Stimulated activated CD4-positive, alpha-beta T cell treated with anti-CD3 and anti-CD28 coated beads, Interleukin-1b, Interleukin-23, amount 100 ng/mL, for 48 hours (primary cell): ENCODE results near the gene USP7.

Source experiments
- DNase-seq: peaks from one replicate; pipeline ENCODE4 v3.0.0-alpha.2; 2020

USP7 gene

DNA sequence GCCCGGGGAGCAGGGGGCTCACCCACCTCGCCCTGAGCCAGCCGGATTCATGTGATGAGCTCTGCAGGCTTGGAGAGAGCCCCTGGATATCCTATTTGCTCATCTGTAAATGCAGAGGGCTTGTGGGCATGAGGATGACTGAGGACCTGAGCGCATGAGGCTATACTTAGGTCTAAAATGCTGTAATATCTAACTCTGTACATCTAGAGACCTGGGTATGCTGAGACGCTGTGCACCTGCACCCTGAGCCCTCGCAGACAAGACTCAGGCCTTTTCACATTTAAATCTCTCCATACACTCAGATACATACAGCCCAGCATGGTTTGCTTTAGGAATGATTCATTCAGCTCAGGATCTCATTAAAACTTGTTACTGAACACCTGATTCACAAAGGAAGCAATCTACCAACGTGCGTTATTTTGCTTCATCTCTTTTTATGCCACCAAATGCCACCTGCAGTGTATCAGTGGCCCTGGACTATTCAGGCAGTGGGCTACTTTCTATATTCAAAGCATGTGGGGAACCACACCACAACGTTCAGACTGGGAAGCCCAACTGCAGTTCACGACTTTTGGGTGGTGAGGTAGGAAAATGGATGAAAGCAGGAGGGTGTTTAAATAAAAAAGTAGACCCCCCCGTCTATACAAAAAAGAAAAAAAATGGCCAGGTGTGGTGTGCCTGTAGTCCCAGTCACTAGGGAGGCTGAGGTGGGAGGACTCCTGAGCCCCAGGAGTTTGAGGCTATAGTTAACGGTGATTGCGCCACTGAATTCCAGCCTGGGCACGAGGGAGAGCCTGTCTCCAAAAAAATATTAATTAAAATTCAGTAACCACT, 12.0 kb downstream of the USP7 start:
- DNase-seq, result no peak

DNA sequence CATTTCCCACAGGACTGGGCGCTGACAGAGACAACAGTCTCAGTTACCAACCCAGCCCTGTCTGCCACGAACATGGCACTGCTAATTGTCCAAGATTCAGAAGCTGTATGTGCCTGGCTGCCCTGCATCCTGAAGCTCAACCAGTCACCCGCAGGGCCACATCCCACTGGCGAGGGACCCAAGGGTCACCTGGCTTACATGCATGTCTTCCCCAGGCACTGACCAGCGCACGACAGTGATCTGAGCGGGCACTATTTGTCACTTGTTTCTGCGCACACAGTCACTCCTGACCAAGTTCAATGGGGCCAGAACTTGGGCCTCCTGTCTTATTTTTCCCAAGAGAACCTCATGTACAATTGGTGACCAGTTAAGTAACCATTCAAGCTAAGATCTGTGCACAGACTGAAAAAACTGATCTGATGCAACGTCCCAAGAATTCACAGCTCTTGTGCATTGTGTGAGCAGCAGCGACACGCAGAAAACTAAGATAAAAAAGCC, 13.1 kb downstream of the USP7 start:
- no peak for DNase-seq

DNA sequence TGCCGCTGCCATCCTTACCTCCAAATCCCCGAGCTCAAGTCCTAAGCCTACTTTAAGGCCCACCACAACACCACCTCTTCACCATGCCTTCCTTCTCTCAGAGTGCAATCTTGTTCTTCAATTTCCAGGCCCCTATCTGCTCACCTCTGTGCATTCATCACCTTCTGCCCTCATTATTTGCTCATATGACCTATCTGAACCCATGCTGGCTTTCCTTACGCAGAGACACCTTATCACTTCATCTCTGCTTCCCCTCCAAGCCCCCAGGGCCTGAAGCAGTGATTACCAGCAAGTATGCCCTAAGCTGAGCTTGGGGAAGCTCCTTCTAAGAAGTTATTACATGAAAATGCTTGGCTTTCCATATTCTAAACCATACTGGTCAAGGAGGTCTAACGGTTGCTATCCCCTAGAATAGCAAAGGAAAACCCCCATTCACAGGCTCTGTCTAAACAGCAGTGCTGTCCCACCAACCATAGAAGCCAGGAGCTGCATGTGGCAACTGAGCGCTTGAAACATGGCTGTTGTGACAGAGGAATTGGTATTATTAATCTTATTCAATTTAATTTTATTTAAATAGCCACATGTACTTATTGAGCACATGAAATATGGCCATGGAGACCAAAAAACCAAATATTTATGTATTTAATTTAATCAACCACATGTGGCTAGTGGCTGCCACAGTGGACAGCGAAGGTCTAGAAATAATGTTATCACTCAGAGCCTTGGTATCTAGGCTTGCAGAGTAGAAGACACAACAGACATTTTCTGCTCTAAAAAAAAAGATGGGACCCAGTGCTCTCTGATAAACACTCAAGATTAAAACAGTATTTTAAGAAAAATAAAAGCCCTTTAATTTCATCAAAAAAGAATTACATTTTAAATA, 13.9 kb downstream of the USP7 start:
- DNase-seq, result no peak

DNA sequence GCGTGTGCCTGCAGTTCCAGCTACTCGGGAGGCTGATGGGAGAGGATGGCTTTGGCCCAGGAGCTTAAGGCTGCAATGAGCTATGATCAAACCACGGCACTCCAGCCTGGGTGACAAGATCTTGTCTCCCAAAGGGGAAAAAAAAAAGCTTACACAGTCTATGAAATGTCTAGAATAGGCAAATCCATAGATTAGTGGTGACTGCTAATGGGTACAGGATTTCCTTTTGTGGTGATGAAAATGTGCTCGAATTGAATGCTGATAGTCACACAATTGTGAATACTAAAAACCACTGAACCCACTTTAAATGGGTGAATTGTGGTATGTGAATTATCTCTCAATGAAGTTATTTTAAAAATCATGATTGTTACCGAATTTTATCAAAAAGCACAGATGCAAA, 14.9 kb downstream of the USP7 start:
- no peak for DNase-seq

DNA sequence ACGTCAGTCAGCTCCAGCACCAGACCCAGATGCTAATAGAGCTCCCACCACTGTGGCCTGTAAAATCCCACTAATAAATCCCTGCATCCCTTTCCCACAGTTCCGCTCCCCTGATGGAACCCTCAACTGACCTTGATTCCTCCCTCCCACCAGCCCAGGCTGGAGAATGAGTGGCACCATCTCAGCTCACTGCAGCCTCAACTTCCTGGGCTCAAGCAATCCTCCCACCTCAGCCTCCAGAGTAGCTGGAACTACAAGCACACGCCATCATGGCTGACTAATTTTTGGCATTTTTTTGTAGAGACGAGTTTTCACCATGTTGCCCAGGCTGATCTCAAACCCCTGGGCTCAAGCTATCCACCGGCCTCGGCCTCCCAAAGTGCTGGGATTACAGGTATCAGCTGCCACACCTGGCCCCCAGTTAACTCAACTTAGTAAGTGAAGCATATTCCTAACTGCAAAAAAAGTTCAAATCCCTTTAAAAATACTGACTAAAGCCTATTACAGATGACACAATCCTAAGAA, 15.6 kb downstream of the USP7 start:
- no peak for DNase-seq

DNA sequence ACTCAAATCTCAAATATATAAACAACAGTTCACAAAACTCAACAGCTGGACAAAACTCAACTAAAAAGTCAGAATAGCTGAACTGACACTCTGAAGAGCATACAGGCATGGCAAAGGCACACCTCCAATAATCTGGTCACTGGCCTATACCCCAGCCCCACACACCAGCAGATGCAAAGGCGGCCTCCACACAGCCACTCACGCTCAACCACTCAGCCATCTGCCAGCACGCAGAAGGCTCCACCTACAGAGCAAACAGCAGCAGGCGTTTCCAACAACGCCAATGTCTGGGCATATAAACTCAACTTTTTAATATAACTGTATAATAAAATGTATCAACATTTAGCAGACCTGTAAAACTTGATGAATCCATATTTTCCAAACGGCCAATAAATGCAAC, 17.2 kb downstream of the USP7 start:
- no peak for DNase-seq

DNA sequence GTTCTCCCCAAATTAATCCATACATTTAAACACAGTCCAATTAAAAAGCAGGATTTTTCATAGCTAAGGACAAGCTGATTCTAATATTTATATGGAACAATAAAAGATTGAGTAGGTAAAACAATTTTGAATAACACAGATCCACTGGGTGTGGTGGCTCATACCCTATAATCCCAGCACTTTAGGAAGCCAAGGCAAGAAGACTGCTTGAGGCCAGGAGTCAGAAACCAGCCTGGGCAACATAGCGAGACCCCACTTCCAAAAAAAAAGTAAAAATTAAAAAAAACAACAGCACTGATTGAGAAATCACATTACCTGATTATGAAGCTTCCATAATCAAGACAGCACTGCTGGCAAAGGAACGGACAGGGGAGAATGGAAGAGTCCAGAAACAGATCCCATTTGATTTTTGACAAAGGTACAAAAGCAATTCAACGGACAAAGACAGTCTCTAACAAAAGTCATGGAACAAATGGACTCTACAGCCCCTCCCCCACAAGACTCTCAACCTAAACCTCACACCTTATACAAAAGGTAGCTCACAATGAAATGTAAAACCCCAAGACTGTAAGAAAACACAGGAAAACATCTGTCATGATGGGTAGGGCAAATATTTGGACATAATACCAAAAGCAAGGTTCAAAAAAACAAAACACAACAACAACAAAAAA, 17.9 kb downstream of the USP7 start:
- DNase-seq, result no peak

DNA sequence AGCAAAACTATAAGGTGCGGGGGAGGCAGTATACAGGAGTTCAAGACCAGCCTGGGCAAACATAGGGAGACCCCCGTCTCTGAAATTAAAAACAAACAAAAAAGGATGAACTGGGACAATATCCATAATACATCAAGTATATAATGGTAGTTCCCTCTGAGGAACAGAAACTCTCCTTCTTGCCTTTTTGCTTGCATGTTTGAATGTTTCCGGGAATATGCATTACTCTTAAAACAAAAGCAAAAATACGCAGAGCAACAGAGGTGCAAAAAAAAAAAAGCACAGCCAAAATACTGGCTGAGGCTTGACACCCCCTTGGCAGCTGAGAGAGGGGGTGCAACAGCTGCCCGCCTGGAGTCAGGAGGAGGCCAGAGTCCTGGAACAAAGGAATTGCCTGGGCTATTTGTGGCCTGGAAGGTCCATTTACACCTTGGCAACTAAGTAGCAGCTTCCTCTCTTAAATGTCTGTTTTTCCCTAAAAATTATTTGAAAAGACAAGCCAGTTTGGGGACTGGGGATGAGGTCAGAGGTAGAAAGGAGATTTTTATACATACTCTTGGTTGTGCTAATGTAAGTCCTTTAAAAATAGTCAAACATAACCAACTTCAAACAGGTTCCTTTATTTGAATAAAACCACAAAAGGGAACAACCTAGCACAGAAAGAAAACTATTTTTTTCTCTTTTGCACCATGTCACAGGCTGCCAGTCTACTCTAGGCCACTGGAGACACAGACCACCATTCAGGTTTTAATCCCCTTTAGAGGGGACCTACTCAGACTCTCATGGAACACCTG, 19.5 kb downstream of the USP7 start:
- no peak for DNase-seq

DNA sequence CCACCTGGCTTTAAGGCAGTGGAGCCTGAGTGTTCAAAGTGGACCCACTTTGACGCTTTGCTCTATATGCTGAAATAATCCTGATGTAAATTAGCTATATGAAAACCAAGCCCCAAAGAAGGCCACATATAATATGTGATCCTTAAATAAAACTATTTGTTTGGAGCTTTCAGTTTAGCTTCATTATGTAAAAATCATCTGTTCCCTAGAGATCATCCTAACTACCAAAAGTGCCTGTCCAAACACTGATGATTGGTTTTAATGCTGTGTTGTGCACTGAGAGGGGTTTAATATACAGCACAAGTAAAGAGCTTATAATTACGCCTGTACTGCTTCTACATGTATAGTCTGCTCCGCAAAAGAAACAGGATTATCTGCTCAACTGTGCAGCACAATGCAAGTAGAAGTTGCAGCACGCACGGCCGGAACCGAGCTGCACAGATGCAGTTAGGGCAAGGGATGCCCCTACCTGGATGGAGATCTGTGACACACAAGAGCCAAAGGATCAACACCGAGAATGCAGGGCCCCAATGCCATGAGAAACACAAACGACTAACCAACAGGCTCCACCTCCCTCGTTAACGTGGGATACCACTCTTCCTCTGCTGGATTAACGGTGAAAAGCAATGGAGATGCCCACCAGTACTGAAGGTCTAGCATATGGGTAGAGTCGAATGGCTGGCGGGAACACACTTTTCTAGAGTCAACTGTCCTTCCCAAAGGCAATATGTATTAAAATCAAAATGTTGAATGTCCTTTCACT, 20.5 kb downstream of the USP7 start:
- DNase-seq, result no peak

DNA sequence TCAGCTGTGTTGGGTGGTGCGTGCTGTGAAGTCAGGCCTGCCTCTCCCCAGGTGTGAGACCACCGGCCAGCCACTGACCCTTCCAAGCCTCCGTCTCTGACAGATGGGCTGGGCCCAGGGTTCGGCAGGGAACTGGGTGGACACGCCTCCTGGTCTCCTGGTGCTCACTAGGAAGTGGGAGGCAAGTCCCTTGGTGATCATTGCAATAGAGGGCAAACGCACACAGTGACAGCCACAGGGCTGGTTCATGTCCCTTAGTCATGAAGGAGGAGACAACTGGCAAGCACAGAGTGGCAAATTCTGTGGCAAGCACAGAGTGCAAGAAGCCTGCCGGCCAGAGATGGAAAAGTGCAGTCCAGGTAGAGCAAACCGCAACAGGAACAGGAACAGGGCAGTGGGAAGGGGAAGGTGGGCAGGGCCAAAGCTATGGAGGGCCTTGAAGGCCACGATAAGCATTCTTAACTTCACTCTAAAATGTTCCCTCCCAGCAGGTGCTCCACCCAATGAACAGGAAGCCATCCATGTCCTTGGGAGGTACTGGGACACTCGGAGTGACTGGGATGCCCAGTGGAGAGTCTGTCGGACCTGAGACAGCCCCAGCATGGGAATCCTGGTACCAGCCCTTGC, 21.9 kb downstream of the USP7 start:
- no peak for DNase-seq

DNA sequence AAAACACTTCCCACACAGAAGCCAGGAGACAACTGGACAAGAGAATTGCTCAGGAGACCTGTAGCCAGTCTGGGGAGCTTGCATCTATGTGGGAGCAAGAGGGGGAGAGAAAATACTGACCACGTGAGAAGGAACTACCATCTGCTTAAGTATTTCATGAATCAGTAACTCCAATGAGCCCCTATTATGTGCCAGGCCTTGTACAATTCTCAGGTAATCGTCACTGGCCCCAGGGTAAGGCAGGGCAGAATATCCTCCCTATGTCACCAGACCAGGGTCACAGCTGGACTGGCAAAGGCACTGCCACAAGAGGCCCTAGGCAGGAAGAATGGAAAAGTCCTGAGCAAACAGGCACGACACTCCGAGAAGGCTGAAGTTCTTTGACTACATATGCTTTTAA, 25.9 kb downstream of the USP7 start:
- DNase-seq, result no peak

DNA sequence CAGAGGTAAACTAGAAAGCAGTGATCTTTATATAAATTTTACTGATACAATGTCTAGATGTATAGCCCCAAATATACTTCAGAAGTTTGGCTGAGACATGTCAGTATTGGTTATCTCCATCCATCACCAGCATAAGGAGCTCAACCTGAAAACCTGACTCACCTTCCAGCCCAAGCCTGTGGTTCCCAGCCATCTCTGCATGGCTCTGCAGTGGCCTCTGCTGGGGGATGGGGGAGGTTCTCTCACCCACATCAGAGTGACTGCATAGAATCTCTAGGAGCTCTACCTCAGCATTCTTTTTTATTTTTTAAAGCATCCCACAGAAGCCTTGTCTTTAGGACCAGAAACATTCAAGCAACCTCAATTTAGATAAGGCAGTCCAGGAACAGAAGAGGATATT, 27.3 kb downstream of the USP7 start:
- DNase-seq, result peak; percentile 85

DNA sequence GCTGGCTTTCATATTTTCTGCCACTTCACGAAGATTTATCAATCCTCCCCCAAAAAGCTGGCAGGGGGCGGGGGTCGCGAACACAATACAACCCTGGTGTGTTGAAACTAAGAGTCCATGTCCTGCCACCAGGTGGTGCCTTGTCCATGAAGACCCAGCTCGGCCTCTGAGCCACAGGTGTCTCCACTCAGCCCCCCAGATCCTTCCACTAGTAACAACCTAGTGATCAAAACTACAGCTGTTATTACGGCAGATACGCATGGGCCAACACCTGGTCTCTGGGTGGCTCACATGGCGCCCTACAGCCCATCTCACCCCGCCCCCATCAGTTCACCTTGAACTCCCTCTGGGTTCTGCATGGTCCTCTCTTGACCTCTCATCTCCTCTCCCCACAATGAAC, 27.7 kb downstream of the USP7 start:
- DNase-seq, result no peak

DNA sequence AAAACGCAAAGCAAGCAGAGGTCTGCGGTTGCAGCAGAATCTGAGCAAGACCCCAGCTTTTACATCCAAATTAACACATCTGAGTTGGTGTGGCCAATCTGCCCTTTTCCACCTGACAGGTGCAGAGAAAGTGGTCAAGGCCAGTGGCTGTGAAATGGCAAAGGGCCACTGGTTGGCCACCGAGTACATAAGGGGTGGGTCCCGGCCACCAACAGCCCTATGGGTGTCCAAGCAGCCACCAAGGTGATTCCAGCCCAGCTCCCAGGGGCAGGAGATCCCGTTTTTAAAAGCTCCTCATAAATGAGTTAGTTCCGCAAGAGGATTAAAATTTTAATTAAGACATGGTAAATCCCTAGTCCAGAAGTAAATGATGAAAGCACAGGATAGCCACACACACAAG, 29.1 kb downstream of the USP7 start:
- DNase-seq, result no peak

DNA sequence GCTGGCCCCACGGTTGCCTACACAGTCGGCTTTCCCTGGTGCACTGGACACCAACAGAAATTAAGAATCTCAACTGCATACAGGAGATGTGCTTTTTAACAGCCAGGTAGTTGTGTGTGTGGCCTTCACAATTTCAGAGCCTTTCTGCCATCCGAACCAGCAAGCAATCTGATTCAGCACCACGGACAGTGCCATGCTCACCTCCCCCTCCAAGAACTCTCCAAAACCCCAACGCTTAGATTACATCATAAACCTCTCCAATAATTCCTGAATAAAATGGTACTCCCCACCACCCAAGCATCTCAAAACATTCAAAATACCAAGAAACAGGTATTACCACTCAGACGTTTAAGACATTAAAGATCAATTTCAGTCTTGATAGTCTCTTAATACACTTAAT, 31.8 kb downstream of the USP7 start:
- DNase-seq, result peak; percentile 31

DNA sequence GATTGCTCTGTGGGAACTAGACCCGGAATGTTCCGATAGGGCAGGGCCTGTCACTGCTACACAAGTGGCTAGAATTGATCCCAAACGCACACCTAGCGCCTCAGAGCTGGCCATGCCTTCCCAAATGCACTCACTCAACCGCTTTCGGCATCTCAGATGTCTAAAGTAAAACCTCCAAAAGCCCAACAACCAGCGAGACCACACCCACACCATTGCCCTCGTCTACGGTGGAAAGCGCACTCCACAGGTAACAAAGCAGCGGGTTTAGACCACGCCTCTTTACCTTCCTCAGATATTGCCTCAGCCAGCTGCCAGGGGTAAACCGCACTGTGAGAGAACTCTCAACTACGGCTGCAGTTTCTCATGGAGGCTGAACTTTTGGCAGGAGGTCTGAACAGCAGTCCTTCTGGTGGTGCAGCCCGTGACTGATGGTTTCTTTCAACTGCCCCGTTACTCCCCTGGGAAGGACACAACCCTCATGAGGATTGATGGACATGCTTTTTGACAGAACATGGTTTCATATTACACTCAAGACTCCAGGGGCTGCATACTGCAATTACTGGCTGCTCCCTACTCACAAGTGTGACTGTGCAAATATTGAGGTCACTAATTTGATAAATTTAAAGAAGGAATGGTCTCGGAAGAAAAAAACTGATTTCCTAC, 34.5 kb downstream of the USP7 start:
- DNase-seq, result no peak

DNA sequence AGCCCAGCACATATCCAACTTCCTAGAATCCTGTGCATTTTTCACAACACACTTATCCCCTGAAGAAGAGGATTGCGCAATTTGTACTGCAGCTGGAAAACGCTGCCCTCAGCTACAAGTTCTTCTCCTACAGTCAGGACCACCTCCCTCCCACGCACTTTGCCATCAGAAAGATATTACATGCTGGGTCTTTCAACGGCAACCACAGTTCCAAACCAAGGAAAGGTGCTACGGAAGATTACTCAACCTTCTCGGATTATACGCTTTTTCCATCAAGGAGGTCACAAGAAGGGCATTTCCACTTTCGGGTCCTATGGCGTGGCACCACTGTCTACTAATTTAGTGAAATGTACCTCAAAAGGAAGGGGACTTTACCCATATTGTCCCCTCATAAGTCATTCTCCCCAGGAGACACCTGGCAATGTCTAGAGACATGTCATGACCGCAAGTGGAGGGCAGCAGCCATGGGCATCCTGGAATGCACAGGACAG, 35.2 kb downstream of the USP7 start:
- DNase-seq, result peak; percentile 58

DNA sequence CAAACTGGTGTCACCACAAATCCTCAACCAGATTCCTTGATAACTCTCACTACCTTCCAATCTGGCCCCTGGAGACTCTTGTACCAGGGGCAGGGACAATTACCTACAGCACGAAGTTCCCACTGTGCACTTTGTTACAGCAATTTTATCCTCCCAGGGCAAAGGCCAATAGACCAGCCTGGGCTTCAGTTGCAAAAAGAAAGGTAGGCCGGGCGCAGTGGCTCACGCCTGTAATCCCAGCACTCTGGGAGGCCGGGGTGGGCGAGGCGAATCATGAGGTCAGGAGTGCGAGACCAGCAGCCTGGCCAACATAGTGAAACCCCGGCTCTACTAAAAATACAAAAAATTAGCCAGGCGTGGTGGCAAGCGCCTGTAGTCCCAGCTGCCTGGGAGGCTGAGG, 36.9 kb downstream of the USP7 start:
- no peak for DNase-seq

DNA sequence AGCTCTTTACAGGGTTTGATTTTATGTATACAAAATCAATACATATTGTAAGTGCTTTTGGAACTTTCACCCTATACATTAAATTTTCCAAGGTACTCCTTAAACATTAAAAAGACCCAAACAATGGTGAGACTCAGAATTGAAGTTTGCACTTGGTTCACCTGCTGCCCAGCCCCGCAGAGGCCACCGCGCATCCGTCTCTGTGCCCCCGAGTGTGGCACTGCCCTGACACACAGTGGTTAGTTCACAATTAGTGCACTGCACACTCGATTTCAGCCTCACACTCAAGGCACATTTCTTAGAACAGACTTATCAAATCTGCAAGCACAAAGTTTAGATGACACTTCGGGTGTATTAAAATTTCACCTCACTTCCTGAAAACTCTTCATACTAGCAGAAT, 38.3 kb downstream of the USP7 start:
- no peak for DNase-seq

DNA sequence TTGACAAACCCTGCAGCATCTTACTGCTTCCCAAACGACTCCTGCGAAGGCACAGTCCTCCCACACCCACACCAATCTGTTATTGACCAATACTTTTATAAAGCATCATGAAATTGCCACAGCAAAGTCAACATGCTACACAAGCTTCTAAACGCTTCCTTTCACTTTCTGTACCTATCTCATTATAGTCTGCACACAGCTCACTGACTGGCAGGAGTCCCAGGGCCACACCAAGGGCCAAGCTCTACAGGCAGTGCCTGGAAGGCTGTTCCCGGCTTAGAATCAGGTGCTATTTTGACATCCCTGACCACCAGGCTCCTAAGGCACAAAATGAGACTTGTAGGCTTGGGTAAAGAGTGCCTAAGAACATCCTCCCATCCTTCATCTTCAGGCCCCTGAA, 39.5 kb downstream of the USP7 start:
- no peak for DNase-seq
